Left ventricle myocardium inferior (tissue), 1 donor: ENCODE results near the gene PTPRM. TPM values are rescaled to one million over a fixed set of nuclear protein-coding genes. Genes with fewer than 3 reads are reported as not detected.

Experiments used
- DNase-seq: peaks from one replicate; pipeline ENCODE4 v3.0.0-alpha.2; 2020
- H3K27ac ChIP-seq: fragments of 200-600 bp; replicated peaks from 2 replicates; pipeline ENCODE4 v1.8.0; 2021
- H3K27me3 ChIP-seq: fragments of 200-600 bp; 2 replicates; pipeline ENCODE4 v1.8.0; 2021; ENCODE audit warnings: low read depth
- H3K36me3 ChIP-seq: fragments of 200-600 bp; 2 replicates; pipeline ENCODE4 v1.8.0; 2021
- H3K4me1 ChIP-seq: fragments of 200-600 bp; 2 replicates; pipeline ENCODE4 v1.8.0; 2021
- H3K4me3 ChIP-seq: fragments of 200-600 bp; 2 replicates; pipeline ENCODE4 v1.8.0; 2021; ENCODE audit warnings: mild to moderate bottlenecking, moderate library complexity
- H3K9me3 ChIP-seq: fragments of 200-600 bp; replicated peaks from 2 replicates; pipeline ENCODE4 v1.8.0; 2021
- intact Hi-C: fragments of 100-400 bp; cut with micrococcal nuclease; formaldehyde crosslinking; loops from one replicate; pipeline ENCODE4 v1.11.0; 2022
- total RNA-seq: library from RNA; stranded (reverse); fragmentation: NEBNext Ultra II Directional; extraction: Animal tissue kit (Norgen Biotek cat#: 25700); gene quantifications from one replicate; pipeline ENCODE4 v1.2.1, GENCODE V29; 2021
- TF ChIP-seq, protein P1 (sequence below): fragments of 200-600 bp; IDR thresholded peaks from 2 replicates; pipeline ENCODE4 v1.8.0; 2021; ENCODE audit warnings: antibody characterized with exemption, mild to moderate bottlenecking, borderline replicate concordance
- donor health status: DM: no; HTN: yes; CAD: no; lungs with severe emphysema.

PTPRM gene
- total RNA-seq, 1 donor from 2014 or later: 132 TPM

DNA sequence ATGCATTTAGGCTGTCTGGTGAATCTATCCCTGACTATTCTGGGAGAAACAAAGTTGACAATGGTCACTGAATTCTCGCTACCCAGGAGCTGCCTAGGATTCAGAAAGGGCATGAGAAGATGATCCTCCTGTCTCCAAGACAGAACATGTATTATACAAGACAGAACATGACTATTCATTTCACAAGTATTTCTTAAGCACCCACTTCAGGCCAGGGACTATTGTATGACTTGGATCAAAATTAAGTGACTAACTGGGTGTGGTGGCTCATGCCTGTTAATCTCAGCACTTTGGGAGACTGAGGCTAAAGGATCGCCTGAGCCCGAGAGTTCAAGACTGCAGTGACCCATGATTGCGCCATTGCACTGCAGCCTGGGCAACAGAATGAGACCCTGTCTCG is 806.4 kb downstream of the PTPRM start:
- no peak overlapping the region for H3K4me3 ChIP-seq
- no peaks in the 10 kb centered on the region for H3K27me3 ChIP-seq
- H3K9me3 ChIP-seq: no peaks in the 10 kb centered on the region
- DNase-seq: no peak
- H3K4me1 ChIP-seq: no peaks in the 10 kb centered on the region
- H3K36me3 ChIP-seq: peaks cover 29% of the 10 kb centered on the region
- H3K27ac ChIP-seq: no peak overlapping the region
- intact Hi-C loops: no loop called here
- TF ChIP-seq, protein P1, sequence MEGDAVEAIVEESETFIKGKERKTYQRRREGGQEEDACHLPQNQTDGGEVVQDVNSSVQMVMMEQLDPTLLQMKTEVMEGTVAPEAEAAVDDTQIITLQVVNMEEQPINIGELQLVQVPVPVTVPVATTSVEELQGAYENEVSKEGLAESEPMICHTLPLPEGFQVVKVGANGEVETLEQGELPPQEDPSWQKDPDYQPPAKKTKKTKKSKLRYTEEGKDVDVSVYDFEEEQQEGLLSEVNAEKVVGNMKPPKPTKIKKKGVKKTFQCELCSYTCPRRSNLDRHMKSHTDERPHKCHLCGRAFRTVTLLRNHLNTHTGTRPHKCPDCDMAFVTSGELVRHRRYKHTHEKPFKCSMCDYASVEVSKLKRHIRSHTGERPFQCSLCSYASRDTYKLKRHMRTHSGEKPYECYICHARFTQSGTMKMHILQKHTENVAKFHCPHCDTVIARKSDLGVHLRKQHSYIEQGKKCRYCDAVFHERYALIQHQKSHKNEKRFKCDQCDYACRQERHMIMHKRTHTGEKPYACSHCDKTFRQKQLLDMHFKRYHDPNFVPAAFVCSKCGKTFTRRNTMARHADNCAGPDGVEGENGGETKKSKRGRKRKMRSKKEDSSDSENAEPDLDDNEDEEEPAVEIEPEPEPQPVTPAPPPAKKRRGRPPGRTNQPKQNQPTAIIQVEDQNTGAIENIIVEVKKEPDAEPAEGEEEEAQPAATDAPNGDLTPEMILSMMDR: no peak

DNA sequence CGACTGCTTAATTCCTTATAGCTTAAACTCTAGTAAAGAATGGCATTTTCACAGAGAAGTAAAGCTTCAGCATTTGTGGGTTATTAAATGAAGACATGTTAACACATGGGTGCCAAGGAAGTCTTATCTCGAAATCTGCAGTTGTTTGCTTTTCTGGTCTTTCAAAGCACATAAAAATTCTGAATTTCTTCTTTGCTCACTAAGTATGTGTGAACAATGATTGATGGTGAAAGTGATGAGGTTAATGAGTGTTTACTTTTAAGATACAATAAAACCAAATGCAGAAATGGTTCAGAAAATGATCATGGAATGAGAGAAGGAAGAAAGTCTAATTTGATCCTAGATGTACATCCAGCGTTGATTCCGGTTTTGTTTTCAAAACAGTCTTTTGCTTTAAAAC is 807.6 kb downstream of the PTPRM start:
- H3K36me3 ChIP-seq: peaks cover 41% of the 10 kb centered on the region
- TF ChIP-seq, protein P1: no peak

DNA sequence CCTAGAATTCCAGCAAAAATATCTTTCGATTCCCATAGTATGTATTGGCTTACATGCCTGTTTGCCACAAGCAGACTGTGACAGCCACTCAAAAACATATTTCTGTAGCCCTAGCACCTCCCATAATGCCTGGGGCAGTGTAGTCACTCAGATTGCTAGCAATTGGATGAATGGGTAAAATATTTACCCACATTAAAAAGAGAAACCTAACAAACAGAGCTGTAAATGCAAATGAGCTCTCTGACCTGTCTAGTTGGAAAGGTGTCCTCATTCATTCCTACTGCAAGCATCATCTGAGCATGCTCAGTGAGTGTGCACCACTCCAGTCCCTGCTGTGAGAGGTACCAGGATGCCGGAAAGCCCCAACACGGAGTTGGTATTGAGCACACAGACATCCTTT is 808.1 kb downstream of the PTPRM start:
- DNase-seq: no peak
- no peak overlapping the region for H3K27ac ChIP-seq
- TF ChIP-seq, protein P1: no peak

More for the DNA sequence above, 807.6 kb downstream of the PTPRM start:
- intact Hi-C loops: no loop called here
- Histone ChIP-seq H3K4me3 (no peak overlapping the region), H3K27me3 (no peaks in the 10 kb centered on the region), H3K9me3 (no peaks in the 10 kb centered on the region), H3K27ac (no peak overlapping the region), H3K4me1 (no peaks in the 10 kb centered on the region)
- DNase-seq: no peak

DNA sequence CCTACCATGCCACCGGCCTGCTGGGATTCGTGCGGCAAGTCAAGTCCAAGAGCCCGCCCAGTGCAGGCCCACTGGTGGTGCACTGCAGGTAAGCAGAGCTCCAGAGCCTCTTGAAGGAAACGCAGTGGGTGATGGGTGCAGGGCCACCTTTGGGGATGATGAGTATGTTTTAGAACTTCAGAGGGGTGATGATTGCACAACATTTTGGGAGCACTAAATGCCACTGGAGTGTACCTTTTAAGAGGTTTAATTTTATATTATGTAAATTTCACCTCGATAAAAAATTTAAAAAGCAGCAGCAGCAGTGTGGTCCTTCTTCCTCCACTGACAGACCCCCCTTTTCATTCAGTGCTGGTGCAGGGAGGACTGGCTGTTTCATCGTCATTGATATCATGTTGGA is 809.0 kb downstream of the PTPRM start:
- H3K27ac ChIP-seq: no peak overlapping the region
- H3K4me3 ChIP-seq: no peak overlapping the region
- H3K9me3 ChIP-seq: no peaks in the 10 kb centered on the region
- intact Hi-C loops: no loop called here
- no peak for DNase-seq
- TF ChIP-seq, protein P1: no peak
- peaks cover 52% of the 10 kb centered on the region for H3K36me3 ChIP-seq
- no peaks in the 10 kb centered on the region for H3K4me1 ChIP-seq
- no peaks in the 10 kb centered on the region for H3K27me3 ChIP-seq

More for the DNA sequence above, 808.1 kb downstream of the PTPRM start:
- Histone ChIP-seq H3K4me1 (no peaks in the 10 kb centered on the region), H3K27me3 (no peaks in the 10 kb centered on the region), H3K36me3 (peaks cover 46% of the 10 kb centered on the region), H3K9me3 (no peaks in the 10 kb centered on the region), H3K4me3 (no peak overlapping the region)
- intact Hi-C loops: no loop called here

DNA sequence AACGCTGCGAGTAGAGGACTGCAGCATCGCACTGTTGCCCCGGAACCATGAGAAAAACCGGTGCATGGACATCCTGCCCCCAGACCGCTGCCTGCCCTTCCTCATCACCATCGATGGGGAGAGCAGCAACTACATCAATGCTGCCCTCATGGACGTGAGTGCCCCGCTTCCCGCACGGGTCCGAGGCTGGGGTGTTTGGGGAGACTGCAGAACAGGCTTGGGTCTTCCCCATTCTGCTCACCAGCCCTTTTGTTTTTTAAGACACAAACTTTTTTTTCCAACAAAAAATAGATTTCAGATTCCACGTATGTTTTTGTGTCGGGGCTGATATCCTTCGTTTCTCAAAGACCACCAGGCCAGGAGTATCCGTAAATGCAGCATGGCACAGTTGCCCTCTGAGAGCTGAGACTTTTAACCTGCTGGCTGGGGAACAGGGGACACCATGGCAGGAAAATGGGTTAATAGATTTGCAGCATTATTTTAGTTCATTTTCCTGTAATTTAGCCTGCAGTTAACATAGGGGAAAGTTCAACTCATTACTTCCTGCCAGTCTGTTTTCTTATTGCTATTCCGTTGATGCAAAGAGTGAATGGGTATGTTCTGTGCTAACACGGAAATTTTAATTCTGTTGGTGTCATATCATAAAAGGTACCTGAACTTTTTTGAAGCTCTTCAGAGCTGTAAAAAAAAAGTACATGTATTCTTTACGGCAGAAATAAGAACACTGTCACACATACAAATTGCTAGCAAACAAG is 812.2 kb downstream of the PTPRM start:
- H3K27me3 ChIP-seq: no peaks in the 10 kb centered on the region
- intact Hi-C loops: no loop called here
- H3K4me1 ChIP-seq: no peaks in the 10 kb centered on the region
- TF ChIP-seq, protein P1: no peak
- no peaks in the 10 kb centered on the region for H3K9me3 ChIP-seq
- H3K4me3 ChIP-seq: no peak overlapping the region
- peaks cover 68% of the 10 kb centered on the region for H3K36me3 ChIP-seq
- no peak overlapping the region for H3K27ac ChIP-seq
- no peak for DNase-seq
